Aorta (tissue), 5 donors: ENCODE data around the gene SPAG16. TPM values are rescaled to one million over a fixed set of nuclear protein-coding genes. Genes with fewer than 3 reads are reported as not detected.

Source experiments
- ATAC-seq: fragments of 200-7000 bp; cut with Tn5 transposase; one replicate; pipeline ENCODE4 v1.9.1; 2022; ENCODE audit warnings: moderate library complexity; ENCODE audit not compliant: low FRiP score
- DNase-seq, 2 donors: peaks; one replicate each; pipeline ENCODE4 v3.0.0-alpha.2; 2020
- H3K27ac ChIP-seq, 2 donors: one replicate each; pipeline ENCODE4 v1.5.1; 2013; ENCODE audit warnings: low read length in 2 of 2, mild to moderate bottlenecking in 2 of 2, moderate library complexity in 2 of 2, control low read depth in 1 of 2, inconsistent platforms in 1 of 2, low read depth in 1 of 2
- H3K27me3 ChIP-seq, 2 donors: one replicate each; pipeline ENCODE4 v1.6.1; 2013; ENCODE audit warnings: control low read depth in 1 of 2, low read length in 1 of 2, mild to moderate bottlenecking in 1 of 2, moderate library complexity in 1 of 2; ENCODE audit not compliant: insufficient read depth in 2 of 2, control insufficient read depth in 1 of 2
- H3K36me3 ChIP-seq, 2 donors: one replicate each; pipeline ENCODE4 v1.6.1; 2013; ENCODE audit warnings: control low read depth in 1 of 2, low read length in 1 of 2, mild to moderate bottlenecking in 1 of 2; ENCODE audit not compliant: insufficient read depth in 2 of 2, control insufficient read depth in 1 of 2
- H3K4me1 ChIP-seq, 2 donors: one replicate each; pipeline ENCODE4 v1.6.1; 2013; ENCODE audit warnings: low read length in 2 of 2, control low read depth in 1 of 2, mild to moderate bottlenecking in 1 of 2, moderate library complexity in 1 of 2; ENCODE audit not compliant: insufficient read depth in 2 of 2, control insufficient read depth in 1 of 2
- H3K4me3 ChIP-seq, 2 donors: one replicate each; pipeline ENCODE4 v1.5.1; 2013; ENCODE audit warnings: low read length in 2 of 2, control low read depth in 1 of 2, mild to moderate bottlenecking in 1 of 2
- H3K9me3 ChIP-seq: one replicate; pipeline ENCODE4 v1.6.1; 2013; ENCODE audit warnings: mild to moderate bottlenecking, low read length; ENCODE audit not compliant: control insufficient read depth
- WGBS, 2 donors: extraction: QIAGEN DNeasy Blood & Tissue Kit; methylation state at CpG; one replicate each; pipeline ENCODE4 v1.1.7; 2013; 5-methylcytosine and 5-hydroxymethylcytosine counted together
- intact Hi-C, 2 donors: fragments of 100-400 bp; cut with DNase I; formaldehyde crosslinking; loops; one replicate each; pipeline versions ENCODE4 v1.14.2 to v1.15.0; 2022
- polyA plus RNA-seq, 2 donors: library from polyadenylated mRNA; stranded (reverse); fragments of 200-250 nt; gene quantifications; one replicate each; pipeline ENCODE4 v1.2.3, GENCODE V29; 2013
- total RNA-seq, 2 donors: library from RNA; stranded (reverse); fragmentation: NEBNext Ultra II Directional; extraction: Animal tissue kit (Norgen Biotek cat#: 25700); gene quantifications; one replicate each; pipeline ENCODE4 v1.2.1, GENCODE V29; 2021
- donor health status: healthy with polysubstance abuse.
- donor health status: Bipolar disorder and iron deficiency.
- donor health status: DM: no; HTN: no; CAD: no.
- donor health status: DM: no; HTN: no; CAD: no.
- donor health status: DM: yes; HTN: yes; CAD: no.

The SPAG16 gene
- total and polyA plus RNA-seq, 4 donors, result 23.7 to 36.1 (median 24.4) TPM

- Histone ChIP-seq H3K9me3 (no peaks in the 10 kb centered on the region), H3K27me3 (no peaks in the 10 kb centered on the region), H3K27ac (no peak overlapping the region), H3K4me3 (no peak overlapping the region), H3K4me1 (no peaks in the 10 kb centered on the region), H3K36me3 (no peaks in the 10 kb centered on the region)
- WGBS, 2 donors, result 68 to 71% methylated on average over 3 of the region's 3 CpGs
- ATAC-seq, result no peak
- intact Hi-C loops, result no loop called here
- DNase-seq, result no peak
These were observed 449.6 kb downstream of the SPAG16 start for GRCh38 chr2:213733893-213734292.

- no peaks in the 10 kb centered on the region for H3K9me3 ChIP-seq
- intact Hi-C loops, result no loop called here
- no peaks in the 10 kb centered on the region for H3K36me3 ChIP-seq
- H3K4me3 ChIP-seq, result no peak overlapping the region
- ATAC-seq (no peak), DNase-seq (no peak)
- H3K27me3 ChIP-seq, result no peaks in the 10 kb centered on the region
- 88 to 94% methylated on average over 3 of the region's 3 CpGs for WGBS, 2 donors
- H3K27ac ChIP-seq, result no peak overlapping the region
- H3K4me1 ChIP-seq, result no peaks in the 10 kb centered on the region
These were observed 456.2 kb downstream of the SPAG16 start for GRCh38 chr2:213740453-213740852.

- no peak for DNase-seq
- Histone ChIP-seq H3K36me3 (no peaks in the 10 kb centered on the region), H3K27ac (no peak overlapping the region), H3K4me3 (no peak overlapping the region), H3K27me3 (no peaks in the 10 kb centered on the region), H3K9me3 (no peaks in the 10 kb centered on the region), H3K4me1 (no peaks in the 10 kb centered on the region)
- WGBS, 2 donors, result 67 to 70% methylated on average over 6 of the region's 6 CpGs
- intact Hi-C loops, result no loop called here
- ATAC-seq, result no peak
These were observed 467.2 kb downstream of the SPAG16 start for GRCh38 chr2:213751446-213751845.

DNA sequence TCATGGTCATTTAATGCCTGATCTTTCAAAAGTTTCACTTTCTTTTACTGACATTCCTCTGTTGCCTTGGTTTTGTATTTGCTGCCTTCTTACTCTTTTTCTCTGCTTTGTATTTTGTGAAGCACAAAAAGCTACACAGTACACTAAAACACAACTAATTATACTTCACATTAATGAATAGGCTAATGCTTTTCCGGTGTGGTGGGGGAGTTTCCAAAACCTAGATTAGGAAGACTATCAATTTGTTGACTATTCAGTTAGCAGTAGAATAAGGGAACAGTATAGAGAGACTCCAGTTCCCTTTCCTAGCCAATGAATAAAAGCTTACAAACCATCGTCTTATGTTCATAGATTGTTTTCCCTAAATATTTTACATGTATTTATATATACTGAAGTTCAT is 468.3 kb downstream of the SPAG16 start:
- H3K27me3 ChIP-seq, result no peaks in the 10 kb centered on the region
- no peaks in the 10 kb centered on the region for H3K36me3 ChIP-seq
- H3K4me1 ChIP-seq, result no peaks in the 10 kb centered on the region
- ATAC-seq (no peak), DNase-seq (no peak)
- no peaks in the 10 kb centered on the region for H3K9me3 ChIP-seq
- H3K27ac ChIP-seq, result no peak overlapping the region
- 92% methylated on average over 2 of the region's 2 CpGs for WGBS, 2 donors
- H3K4me3 ChIP-seq, result no peak overlapping the region
- intact Hi-C loops, result no loop called here

DNA sequence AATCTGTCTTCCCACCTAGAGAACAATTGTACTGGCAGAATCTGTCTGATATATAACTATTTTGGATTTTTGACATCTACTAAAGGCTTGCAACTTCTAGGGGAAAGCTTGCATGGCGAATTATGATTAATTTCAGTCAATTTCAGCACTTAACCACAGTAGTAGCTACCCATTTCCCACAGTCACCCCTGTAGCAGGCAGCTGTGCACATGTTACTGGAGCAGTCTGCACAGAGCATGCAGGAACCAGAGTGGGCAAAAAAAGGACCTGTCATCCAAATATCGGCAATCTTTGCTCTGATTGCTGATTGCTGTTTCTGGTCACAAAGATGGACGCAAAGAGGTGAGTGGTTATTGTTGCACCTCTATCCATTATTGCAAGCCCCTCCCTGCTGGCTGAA is 473.3 kb downstream of the SPAG16 start:
- Histone ChIP-seq H3K27me3 (no peaks in the 10 kb centered on the region), H3K27ac (no peak overlapping the region), H3K4me1 (no peaks in the 10 kb centered on the region), H3K36me3 (no peaks in the 10 kb centered on the region), H3K9me3 (no peaks in the 10 kb centered on the region), H3K4me3 (no peak overlapping the region)
- ATAC-seq, result no peak
- WGBS, 2 donors, result 75 to 84% methylated on average over 3 of the region's 3 CpGs
- no peak for DNase-seq
- intact Hi-C loops, result no loop called here

DNA sequence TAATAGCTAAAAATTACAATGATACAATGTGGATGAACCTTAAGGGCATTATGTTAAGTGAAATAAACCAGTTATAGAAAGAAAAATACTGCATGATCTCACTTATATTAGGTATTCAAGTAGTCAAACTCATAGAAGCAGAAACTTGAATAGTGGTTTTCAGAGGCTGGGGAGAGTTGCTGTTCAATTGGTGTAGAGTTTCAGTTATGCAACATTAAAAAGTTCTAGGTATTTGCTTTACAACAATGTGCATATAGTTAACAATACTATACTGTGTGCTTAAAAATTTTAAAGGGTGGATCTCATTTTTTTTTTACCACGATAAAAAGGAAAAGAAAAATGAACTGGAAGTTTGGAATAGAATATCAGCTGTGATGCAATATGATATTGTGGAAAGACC is 479.1 kb downstream of the SPAG16 start:
- H3K27me3 ChIP-seq, result no peaks in the 10 kb centered on the region
- DNase-seq, result no peak
- no peak overlapping the region for H3K4me3 ChIP-seq
- WGBS, 2 donors, result 26 to 47% methylated on average over 1 of the region's 1 CpG
- H3K9me3 ChIP-seq, result no peaks in the 10 kb centered on the region
- intact Hi-C loops, result no loop called here
- no peaks in the 10 kb centered on the region for H3K4me1 ChIP-seq
- no peaks in the 10 kb centered on the region for H3K36me3 ChIP-seq
- H3K27ac ChIP-seq, result no peak overlapping the region
- ATAC-seq, result no peak

DNA sequence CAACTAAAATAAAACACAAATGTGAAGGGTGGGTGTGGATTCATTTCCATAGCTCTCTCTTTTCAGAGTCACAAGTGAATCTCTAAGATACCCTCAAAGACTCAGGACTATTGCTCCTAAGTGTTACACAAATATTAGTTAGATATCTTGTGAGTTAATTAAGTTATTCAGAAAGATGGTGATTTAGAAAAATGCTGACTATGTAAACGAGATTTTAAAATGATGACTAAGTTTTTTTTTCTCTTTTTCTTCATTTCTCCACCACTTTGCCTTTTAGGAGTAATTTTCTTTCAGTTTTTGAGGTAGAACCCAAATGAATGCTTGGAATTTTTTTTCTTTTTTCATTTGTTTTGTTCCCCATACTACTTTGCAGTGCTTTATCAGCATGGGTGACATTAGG is 479.7 kb downstream of the SPAG16 start:
- ATAC-seq (no peak), DNase-seq (no peak)
- intact Hi-C loops, result no loop called here
- Histone ChIP-seq H3K4me3 (no peak overlapping the region), H3K36me3 (no peaks in the 10 kb centered on the region), H3K9me3 (no peaks in the 10 kb centered on the region), H3K27me3 (no peaks in the 10 kb centered on the region), H3K4me1 (no peaks in the 10 kb centered on the region), H3K27ac (no peak overlapping the region)
- 59 to 63% methylated on average over 1 of the region's 1 CpG for WGBS, 2 donors

GRCh38 chr2:213764849-213765248 is 480.6 kb downstream of the SPAG16 start:
- Histone ChIP-seq H3K4me3 (no peak overlapping the region), H3K27ac (no peak overlapping the region), H3K27me3 (no peaks in the 10 kb centered on the region), H3K4me1 (no peaks in the 10 kb centered on the region), H3K36me3 (no peaks in the 10 kb centered on the region), H3K9me3 (no peaks in the 10 kb centered on the region)
- DNase-seq (no peak), ATAC-seq (no peak)
- intact Hi-C loops, result no loop called here
- WGBS, 2 donors, result 91 to 93% methylated on average over 10 of the region's 10 CpGs

DNA sequence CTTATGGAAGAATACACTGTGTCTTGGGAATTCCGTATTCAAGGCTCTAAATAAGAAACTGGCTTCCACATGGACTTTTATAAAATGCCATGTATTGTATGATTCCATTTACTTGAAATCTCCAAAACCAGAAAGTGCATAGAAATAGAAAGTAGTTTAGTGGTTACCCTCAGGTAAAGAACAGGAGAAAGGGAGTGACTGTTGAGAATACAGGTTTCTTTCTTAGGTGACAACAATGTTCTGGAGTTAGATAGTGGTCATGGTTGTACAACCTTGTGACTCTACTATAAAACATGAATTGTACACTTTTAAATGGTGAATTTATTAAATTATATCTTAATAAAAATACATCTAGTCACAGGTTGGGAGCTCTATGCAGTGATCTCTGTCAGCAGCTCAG is 481.8 kb downstream of the SPAG16 start:
- no peaks in the 10 kb centered on the region for H3K9me3 ChIP-seq
- H3K4me1 ChIP-seq, result no peaks in the 10 kb centered on the region
- WGBS, 2 donors, result 91 to 94% methylated on average over 1 of the region's 1 CpG
- H3K27ac ChIP-seq, result no peak overlapping the region
- H3K36me3 ChIP-seq, result no peaks in the 10 kb centered on the region
- no peak for ATAC-seq
- no peaks in the 10 kb centered on the region for H3K27me3 ChIP-seq
- H3K4me3 ChIP-seq, result no peak overlapping the region
- no peak for DNase-seq
- intact Hi-C loops, result no loop called here
